Chondrocyte (in vitro differentiated cells): ENCODE results near the gene LARGE2. TPM values are rescaled to one million over a fixed set of nuclear protein-coding genes. Genes with fewer than 3 reads are reported as not detected.
A peak's percentile ranks its signal among the peaks of the same experiment; 100 is the strongest.
"Not testable (repeated sequence)": the region's sequence is repeated elsewhere in the genome, so short reads cannot be mapped to it uniquely, and the experiment has no call there.

Experiments used
- DNase-seq: peaks from one replicate; pipeline ENCODE4 v3.0.0; 2021; ENCODE audit warnings: mixed read lengths, low spot score
- H3K27ac Mint-ChIP-seq: one replicate; pipeline ENCODE4 v1.8.0; 2021; ENCODE audit warnings: mild to moderate bottlenecking, moderate library complexity, mixed read lengths; ENCODE audit not compliant: unreplicated experiment
- H3K27me3 Mint-ChIP-seq: 2 replicates; pipeline ENCODE4 v1.8.0; 2021; ENCODE audit warnings: low read depth, mixed read lengths
- H3K36me3 Mint-ChIP-seq: 2 replicates; pipeline ENCODE4 v1.8.0; 2021; ENCODE audit warnings: low read depth, mixed read lengths
- H3K4me1 Mint-ChIP-seq: 2 replicates; pipeline ENCODE4 v1.8.0; 2021; ENCODE audit warnings: low read depth, mild to moderate bottlenecking, mixed read lengths
- H3K4me3 Mint-ChIP-seq: one replicate; pipeline ENCODE4 v1.8.0; 2021; ENCODE audit warnings: mild to moderate bottlenecking, moderate library complexity, mixed read lengths; ENCODE audit not compliant: unreplicated experiment
- H3K9me3 Mint-ChIP-seq: 2 replicates; pipeline ENCODE4 v1.8.0; 2021; ENCODE audit warnings: low read depth, mixed read lengths
- total RNA-seq: library from RNA; stranded (reverse); gene quantifications from 3 replicates; pipeline ENCODE4 v1.2.1, GENCODE V29; 2021
- TF ChIP-seq, protein P1 (sequence below): fragments of 200-600 bp; sonication (generic); IDR thresholded peaks from 2 replicates; pipeline ENCODE4 v1.5.0; 2021; ENCODE audit warnings: antibody characterized with exemption, mild to moderate bottlenecking, moderate library complexity

Gene LARGE2
- total RNA-seq, 1 donor from 2014 or later, result not detected

DNA sequence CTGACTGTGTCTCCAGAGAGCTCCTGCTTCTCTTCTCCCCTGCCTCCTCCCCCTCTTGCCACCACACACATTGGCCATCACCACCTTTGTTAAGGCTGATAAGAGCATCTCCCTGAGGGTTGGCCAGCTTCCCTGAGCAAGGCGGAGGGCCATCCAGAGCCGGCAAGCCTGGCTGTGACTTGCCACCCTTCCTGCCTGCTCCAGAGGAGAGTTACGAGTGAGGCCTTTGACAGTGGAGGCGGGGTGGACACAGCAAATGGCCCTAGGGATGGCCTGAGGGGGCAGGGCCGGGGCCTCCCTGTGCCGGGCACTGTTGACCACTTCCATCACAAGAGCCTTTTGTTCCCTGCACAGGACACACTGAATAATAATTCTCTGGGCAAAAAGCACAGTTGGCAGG is 20.8 kb upstream of the LARGE2 start:
- Mint-ChIP-seq H3K27ac (no peak overlapping the region), H3K4me3 (peak overlapping the region; percentile 16), H3K36me3 (no peaks in the 10 kb centered on the region), H3K27me3 (no peaks in the 10 kb centered on the region), H3K9me3 (no peaks in the 10 kb centered on the region), H3K4me1 (peaks cover 9% of the 10 kb centered on the region)
- TF ChIP-seq, protein P1, sequence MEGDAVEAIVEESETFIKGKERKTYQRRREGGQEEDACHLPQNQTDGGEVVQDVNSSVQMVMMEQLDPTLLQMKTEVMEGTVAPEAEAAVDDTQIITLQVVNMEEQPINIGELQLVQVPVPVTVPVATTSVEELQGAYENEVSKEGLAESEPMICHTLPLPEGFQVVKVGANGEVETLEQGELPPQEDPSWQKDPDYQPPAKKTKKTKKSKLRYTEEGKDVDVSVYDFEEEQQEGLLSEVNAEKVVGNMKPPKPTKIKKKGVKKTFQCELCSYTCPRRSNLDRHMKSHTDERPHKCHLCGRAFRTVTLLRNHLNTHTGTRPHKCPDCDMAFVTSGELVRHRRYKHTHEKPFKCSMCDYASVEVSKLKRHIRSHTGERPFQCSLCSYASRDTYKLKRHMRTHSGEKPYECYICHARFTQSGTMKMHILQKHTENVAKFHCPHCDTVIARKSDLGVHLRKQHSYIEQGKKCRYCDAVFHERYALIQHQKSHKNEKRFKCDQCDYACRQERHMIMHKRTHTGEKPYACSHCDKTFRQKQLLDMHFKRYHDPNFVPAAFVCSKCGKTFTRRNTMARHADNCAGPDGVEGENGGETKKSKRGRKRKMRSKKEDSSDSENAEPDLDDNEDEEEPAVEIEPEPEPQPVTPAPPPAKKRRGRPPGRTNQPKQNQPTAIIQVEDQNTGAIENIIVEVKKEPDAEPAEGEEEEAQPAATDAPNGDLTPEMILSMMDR, result no peak
- no peak for DNase-seq

DNA sequence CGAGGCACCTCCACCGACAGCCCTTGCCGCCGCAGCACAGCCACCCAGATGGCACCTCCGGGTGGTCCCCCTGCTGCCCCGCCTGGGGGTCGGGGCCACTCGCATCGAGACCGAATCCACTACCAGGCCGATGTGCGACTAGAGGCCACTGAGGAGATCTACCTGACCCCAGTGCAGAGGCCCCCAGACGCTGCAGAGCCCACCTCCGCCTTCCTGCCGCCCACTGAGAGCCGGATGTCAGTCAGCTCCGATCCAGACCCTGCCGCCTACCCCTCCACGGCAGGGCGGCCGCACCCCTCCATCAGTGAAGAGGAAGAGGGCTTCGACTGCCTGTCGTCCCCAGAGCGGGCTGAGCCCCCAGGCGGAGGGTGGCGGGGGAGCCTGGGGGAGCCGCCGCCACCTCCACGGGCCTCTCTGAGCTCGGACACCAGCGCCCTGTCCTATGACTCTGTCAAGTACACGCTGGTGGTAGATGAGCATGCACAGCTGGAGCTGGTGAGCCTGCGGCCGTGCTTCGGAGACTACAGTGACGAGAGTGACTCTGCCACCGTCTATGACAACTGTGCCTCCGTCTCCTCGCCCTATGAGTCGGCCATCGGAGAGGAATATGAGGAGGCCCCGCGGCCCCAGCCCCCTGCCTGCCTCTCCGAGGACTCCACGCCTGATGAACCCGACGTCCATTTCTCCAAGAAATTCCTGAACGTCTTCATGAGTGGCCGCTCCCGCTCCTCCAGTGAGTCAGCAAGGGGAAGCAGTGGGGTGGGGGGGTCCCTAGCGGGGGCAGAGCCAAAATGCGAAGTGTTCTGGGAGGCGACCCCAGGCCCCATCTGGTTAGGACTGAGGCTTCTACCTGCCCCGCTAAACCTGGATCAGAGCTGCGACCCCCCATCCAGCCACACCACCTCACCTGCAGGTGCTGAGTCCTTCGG is 19.7 kb upstream of the LARGE2 start:
- H3K27ac Mint-ChIP-seq, result no peak overlapping the region
- H3K36me3 Mint-ChIP-seq, result no peaks in the 10 kb centered on the region
- no peak overlapping the region for H3K4me3 Mint-ChIP-seq
- peak; percentile 91 for DNase-seq
- H3K27me3 Mint-ChIP-seq, result no peaks in the 10 kb centered on the region
- peaks cover 9% of the 10 kb centered on the region for H3K4me1 Mint-ChIP-seq
- H3K9me3 Mint-ChIP-seq, result no peaks in the 10 kb centered on the region
- TF ChIP-seq, protein P1, result no peak

DNA sequence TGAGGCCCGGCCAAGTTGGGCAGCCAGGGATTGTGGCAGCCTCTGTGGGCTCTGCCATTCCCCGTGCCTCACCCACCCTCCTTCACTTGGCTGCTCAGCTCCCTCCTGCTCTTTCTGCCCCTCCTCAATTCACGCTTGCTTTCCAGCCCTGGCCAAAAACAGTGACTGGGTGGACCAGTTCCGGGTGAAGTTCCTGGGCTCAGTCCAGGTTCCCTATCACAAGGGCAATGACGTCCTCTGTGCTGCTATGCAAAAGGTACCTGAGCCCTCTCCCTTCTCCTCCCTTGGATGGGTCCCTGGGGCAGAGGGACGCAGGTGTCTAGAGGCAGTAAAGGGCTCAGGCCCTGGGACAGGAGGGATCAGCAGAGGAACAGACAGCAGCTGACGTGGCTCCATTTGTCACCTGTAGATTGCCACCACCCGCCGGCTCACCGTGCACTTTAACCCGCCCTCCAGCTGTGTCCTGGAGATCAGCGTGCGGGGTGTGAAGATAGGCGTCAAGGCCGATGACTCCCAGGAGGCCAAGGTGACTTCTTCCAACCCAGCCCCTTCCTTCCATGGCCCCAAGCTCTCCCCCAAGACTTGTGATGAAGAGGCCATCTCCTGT is 18.0 kb upstream of the LARGE2 start:
- Mint-ChIP-seq H3K27me3 (no peaks in the 10 kb centered on the region), H3K27ac (no peak overlapping the region), H3K4me3 (no peak overlapping the region), H3K4me1 (peaks cover 9% of the 10 kb centered on the region), H3K9me3 (no peaks in the 10 kb centered on the region), H3K36me3 (no peaks in the 10 kb centered on the region)
- no peak for DNase-seq
- TF ChIP-seq, protein P1, result no peak

DNA sequence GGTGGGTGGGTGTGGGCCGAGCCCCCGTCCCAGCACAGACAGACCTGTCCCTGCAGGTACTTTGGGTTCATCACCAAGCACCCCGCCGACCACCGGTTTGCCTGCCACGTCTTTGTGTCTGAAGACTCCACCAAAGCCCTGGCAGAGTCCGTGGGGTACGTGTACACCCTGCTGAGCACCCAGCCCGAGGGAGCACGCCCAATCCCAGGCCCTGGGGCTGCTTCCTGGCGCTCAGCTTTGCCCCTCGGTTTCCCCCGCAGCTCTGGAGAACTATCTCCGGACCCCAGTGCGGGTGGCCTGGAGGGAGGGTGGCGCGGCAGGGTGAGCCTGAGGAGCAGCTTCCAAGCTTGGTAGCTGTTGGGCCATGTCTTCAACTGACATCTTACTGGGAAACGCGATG is 17.4 kb upstream of the LARGE2 start:
- H3K27me3 Mint-ChIP-seq, result no peaks in the 10 kb centered on the region
- peaks cover 9% of the 10 kb centered on the region for H3K4me1 Mint-ChIP-seq
- H3K36me3 Mint-ChIP-seq, result no peaks in the 10 kb centered on the region
- no peak overlapping the region for H3K4me3 Mint-ChIP-seq
- H3K9me3 Mint-ChIP-seq, result no peaks in the 10 kb centered on the region
- H3K27ac Mint-ChIP-seq, result no peak overlapping the region
- TF ChIP-seq, protein P1, result no peak
- no peak for DNase-seq

DNA sequence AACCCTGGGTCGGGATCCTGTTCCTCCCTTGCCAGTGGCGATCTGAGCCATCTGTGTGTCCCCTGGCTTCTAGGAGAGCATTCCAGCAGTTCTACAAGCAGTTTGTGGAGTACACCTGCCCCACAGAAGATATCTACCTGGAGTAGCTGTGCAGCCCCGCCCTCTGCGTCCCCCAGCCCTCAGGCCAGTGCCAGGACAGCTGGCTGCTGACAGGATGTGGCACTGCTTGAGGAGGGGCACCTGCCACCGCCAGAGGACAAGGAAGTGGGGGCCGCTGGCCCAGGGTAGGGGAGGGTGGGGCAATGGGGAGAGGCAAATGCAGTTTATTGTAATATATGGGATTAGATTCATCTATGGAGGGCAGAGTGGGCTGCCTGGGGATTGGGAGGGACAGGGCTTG is 16.9 kb upstream of the LARGE2 start:
- not testable (repeated sequence) for H3K36me3 Mint-ChIP-seq, H3K27me3 Mint-ChIP-seq, H3K4me1 Mint-ChIP-seq, H3K4me3 Mint-ChIP-seq, H3K9me3 Mint-ChIP-seq, H3K27ac Mint-ChIP-seq, DNase-seq
